ENCODE measurements around the gene RALY.

DNA sequence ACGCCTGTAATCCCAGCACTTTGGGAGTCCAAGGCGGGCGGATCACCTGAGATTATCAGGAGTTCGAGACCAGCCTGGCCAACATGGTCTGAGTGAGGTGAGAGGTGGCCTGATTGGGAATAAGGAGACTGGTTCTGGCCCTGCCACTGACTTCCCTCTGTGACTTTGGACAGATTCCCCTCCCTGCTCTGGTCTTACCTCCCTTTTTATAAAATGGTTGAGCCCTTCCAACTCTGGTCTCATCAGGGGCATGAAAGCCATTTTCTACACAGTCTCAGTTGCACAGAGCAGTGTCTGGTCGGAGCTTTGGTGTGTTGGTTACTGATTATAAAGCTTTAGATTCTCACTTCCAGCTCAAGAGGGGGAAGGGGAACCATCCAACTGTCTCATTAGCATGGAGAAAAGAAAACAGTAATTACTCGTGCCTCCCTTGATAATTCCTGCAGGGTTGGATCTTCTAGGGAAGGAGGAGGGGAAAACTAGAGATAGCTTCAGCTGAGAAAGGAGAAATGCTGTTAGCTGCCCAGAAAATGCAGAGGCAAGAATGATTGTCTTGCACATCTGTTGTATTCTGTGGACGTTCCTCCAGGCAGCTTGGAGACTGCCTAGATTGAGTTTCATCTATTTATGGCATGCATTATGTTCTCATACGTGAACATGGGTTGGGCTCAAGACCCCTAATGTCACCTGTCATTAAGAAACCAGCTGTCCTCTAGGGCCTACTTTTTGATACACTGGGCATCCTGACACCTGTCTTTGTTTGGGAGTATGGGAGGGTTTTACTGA, 30.4 kb downstream of the RALY start:
- TF ChIP-seq, protein P1, sequence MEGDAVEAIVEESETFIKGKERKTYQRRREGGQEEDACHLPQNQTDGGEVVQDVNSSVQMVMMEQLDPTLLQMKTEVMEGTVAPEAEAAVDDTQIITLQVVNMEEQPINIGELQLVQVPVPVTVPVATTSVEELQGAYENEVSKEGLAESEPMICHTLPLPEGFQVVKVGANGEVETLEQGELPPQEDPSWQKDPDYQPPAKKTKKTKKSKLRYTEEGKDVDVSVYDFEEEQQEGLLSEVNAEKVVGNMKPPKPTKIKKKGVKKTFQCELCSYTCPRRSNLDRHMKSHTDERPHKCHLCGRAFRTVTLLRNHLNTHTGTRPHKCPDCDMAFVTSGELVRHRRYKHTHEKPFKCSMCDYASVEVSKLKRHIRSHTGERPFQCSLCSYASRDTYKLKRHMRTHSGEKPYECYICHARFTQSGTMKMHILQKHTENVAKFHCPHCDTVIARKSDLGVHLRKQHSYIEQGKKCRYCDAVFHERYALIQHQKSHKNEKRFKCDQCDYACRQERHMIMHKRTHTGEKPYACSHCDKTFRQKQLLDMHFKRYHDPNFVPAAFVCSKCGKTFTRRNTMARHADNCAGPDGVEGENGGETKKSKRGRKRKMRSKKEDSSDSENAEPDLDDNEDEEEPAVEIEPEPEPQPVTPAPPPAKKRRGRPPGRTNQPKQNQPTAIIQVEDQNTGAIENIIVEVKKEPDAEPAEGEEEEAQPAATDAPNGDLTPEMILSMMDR (IDR thresholded peaks at IDR 0.05; ENCODE audit: low read depth, low read length, poor library complexity, severe bottlenecking): no peak
- no peak for TF ChIP-seq EZH2phosphoT487 (IDR thresholded peaks at IDR 0.05; ENCODE audit: borderline replicate concordance, low read length)

Data from DOHH2 (cell line).